ENCODE measurements around the gene ERVFRD-1. TPM values are rescaled to one million over a fixed set of nuclear protein-coding genes. Genes with fewer than 3 reads are reported as not detected.

The ERVFRD-1 gene
- total RNA-seq, 6 experiments from 2014 or later, result 0.12 TPM; not detected in 5

DNA sequence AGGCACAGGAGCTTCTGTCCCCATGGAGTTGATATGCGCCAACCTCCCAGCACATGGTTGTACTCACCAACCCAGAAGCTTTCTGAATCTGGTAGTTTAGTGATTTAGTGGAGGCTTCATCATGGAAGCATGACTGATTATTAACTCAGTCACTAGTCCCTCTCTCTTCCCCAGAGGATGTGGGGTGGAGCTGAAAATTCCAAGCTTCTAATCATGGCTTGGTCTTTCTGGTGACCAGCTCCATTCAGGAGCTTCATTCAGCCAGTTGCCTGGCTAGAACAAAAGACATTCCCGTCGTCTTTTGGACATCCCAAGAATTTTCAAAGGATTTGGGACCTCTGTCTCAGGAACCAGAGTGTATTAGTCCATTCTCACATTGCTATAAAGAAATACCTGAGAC lies 31.2 kb downstream of the ERVFRD-1 start:
- 25% methylated on average over 2 of the region's 3 CpGs for WGBS (ENCODE audit: insufficient coverage, low coverage, low lambda C conversion rate, missing lambda C conversion rate)
- H3K27me3 ChIP-seq, result no peaks in the 10 kb centered on the region
- no peak overlapping the region for H3K4me3 ChIP-seq
- TF ChIP-seq, protein P1, sequence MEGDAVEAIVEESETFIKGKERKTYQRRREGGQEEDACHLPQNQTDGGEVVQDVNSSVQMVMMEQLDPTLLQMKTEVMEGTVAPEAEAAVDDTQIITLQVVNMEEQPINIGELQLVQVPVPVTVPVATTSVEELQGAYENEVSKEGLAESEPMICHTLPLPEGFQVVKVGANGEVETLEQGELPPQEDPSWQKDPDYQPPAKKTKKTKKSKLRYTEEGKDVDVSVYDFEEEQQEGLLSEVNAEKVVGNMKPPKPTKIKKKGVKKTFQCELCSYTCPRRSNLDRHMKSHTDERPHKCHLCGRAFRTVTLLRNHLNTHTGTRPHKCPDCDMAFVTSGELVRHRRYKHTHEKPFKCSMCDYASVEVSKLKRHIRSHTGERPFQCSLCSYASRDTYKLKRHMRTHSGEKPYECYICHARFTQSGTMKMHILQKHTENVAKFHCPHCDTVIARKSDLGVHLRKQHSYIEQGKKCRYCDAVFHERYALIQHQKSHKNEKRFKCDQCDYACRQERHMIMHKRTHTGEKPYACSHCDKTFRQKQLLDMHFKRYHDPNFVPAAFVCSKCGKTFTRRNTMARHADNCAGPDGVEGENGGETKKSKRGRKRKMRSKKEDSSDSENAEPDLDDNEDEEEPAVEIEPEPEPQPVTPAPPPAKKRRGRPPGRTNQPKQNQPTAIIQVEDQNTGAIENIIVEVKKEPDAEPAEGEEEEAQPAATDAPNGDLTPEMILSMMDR (IDR thresholded peaks at IDR 0.05), result no peak
- TF ChIP-seq POLR2A (IDR thresholded peaks at IDR 0.05), result no peak
- intact Hi-C loops (cut with DNase I), result no loop called here
- DNase-seq (no peak), ATAC-seq (no peak)
- no peaks in the 10 kb centered on the region for H3K36me3 ChIP-seq
- H3K4me1 ChIP-seq, result no peaks in the 10 kb centered on the region
- H3K9me3 ChIP-seq, result no peaks in the 10 kb centered on the region
- no peak overlapping the region for H3K27ac ChIP-seq

DNA sequence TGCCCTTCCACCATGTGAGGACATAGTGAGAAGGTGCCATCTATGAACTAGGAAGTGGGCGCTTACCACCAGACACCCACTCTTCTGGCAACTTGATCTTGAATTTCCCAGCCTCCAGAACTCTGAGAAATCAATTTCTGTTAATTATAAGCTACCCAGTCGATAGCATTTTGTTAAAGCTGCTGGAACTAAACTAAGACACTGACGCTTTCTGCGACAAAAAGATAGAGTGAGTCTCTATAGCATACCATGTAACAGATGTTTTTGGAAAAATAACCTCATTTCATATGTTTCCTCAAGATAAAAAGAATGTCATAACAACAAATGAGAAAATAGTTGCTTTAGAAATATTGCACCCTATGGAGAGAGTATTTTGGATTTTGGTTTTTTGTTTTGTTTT lies 33.3 kb downstream of the ERVFRD-1 start:
- Histone ChIP-seq H3K27ac (no peak overlapping the region), H3K4me1 (no peaks in the 10 kb centered on the region), H3K36me3 (no peaks in the 10 kb centered on the region), H3K27me3 (no peaks in the 10 kb centered on the region), H3K9me3 (no peaks in the 10 kb centered on the region), H3K4me3 (no peak overlapping the region)
- ATAC-seq (peak in 2 of 4 donors; percentile 60 to 76), DNase-seq (no peak)
- no peak for TF ChIP-seq POLR2A (IDR thresholded peaks at IDR 0.05)
- TF ChIP-seq, protein P1 (IDR thresholded peaks at IDR 0.05), result no peak
- 35% methylated on average over 3 of the region's 4 CpGs for WGBS (ENCODE audit: insufficient coverage, low coverage, low lambda C conversion rate, missing lambda C conversion rate)
- intact Hi-C loops (cut with DNase I), result no loop called here

DNA sequence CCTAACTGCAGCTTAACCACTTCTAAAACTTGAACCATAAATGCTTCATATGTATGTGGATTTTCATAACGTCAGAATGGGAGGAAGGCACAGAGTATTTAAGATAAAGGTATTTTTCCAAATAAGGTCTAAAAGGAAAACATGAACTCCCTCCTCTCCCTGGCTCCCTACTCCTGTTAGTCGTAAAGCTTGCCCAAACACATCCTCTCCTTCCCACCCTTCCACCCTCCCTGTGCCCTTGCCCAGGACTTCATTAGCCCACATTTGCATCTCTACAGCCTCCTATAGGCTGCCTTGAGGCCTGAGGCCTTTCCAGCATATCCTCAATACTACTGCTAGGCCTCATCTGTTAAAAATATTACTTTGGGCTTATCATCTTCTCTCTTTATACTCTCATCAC lies 35.0 kb downstream of the ERVFRD-1 start:
- Histone ChIP-seq H3K27me3 (no peaks in the 10 kb centered on the region), H3K36me3 (no peaks in the 10 kb centered on the region), H3K4me1 (no peaks in the 10 kb centered on the region), H3K9me3 (no peaks in the 10 kb centered on the region), H3K4me3 (no peak overlapping the region), H3K27ac (no peak overlapping the region)
- TF ChIP-seq POLR2A (IDR thresholded peaks at IDR 0.05), result no peak
- TF ChIP-seq, protein P1 (IDR thresholded peaks at IDR 0.05), result no peak
- intact Hi-C loops (cut with DNase I), result no loop called here
- no peak for ATAC-seq
- WGBS (ENCODE audit: insufficient coverage, low coverage, low lambda C conversion rate, missing lambda C conversion rate), result 73% methylated on average over 2 of the region's 2 CpGs
- DNase-seq, result no peak

DNA sequence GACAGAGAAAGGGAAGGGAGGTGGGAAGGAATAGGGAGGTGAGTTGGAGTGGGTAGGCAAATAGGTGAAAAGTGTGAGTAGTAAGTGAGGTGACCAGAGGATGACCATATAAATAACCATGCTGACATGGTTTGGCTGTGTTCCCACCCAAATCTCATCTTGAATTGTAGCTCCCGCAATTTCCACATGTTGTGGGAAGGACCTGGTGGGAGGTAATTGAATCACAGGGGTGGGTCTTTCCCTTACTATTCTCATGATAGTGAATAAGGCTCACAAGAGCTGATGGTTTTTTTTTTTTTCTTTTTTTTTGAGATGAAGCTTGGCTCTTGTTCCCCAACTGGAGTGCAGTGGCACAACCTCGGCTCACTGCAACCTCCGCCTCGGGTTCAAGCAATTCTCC lies 39.4 kb downstream of the ERVFRD-1 start:
- Histone ChIP-seq H3K4me3 (no peak overlapping the region), H3K27ac (no peak overlapping the region), H3K4me1 (peaks cover 0 to 16% (median 7%) of the 10 kb centered on the region in 4 donors), H3K36me3 (no peaks in the 10 kb centered on the region), H3K9me3 (no peaks in the 10 kb centered on the region), H3K27me3 (no peaks in the 10 kb centered on the region)
- ATAC-seq (no peak), DNase-seq (no peak)
- no peak for TF ChIP-seq POLR2A (IDR thresholded peaks at IDR 0.05)
- TF ChIP-seq, protein P1 (IDR thresholded peaks at IDR 0.05), result no peak
- WGBS (ENCODE audit: insufficient coverage, low coverage, low lambda C conversion rate, missing lambda C conversion rate), result 94% methylated on average over 2 of the region's 4 CpGs
- intact Hi-C loops (cut with DNase I), result loop anchor here in 1 of 2 donors (5.0 kb wide), 1 partner anchor 120 kb away; no protein-coding TSS in a partner anchor

DNA sequence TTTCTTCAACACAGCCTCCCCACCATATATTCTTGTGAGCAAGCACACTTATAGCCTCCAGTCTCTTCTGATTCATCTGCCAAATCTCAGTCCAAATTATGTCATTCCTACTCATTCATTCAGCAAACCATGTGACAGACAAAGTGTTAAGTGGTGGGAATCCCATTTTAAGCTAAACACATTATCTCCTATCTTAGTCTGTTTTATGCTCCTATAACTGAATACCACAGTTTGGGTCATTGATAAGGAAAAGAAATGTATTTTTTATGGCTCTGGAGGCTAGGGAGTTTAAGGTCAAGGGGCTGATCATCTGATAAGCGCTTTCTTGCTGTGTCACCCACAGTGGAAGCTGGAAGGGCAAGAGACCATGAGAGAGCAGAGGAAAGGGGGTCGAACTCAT lies 41.8 kb downstream of the ERVFRD-1 start:
- no peak for DNase-seq
- WGBS (ENCODE audit: insufficient coverage, low coverage, low lambda C conversion rate, missing lambda C conversion rate), result 58% methylated on average over 2 of the region's 2 CpGs
- no peak for TF ChIP-seq POLR2A (IDR thresholded peaks at IDR 0.05)
- TF ChIP-seq, protein P1 (IDR thresholded peaks at IDR 0.05), result no peak
- Histone ChIP-seq H3K4me3 (no peak overlapping the region), H3K27ac (no peak overlapping the region), H3K9me3 (no peaks in the 10 kb centered on the region), H3K4me1 (peaks cover 0 to 28% (median 11%) of the 10 kb centered on the region in 4 donors), H3K27me3 (no peaks in the 10 kb centered on the region), H3K36me3 (no peaks in the 10 kb centered on the region)
- ATAC-seq, result no peak
- intact Hi-C loops (cut with DNase I), result loop anchor here in 1 of 2 donors (5.0 kb wide), 1 partner anchor 117 kb away; no protein-coding TSS in a partner anchor

Measured in right lobe of liver (tissue), 6 donors.